Measurements from ENCODE around the gene PNPO.
"Not testable (repeated sequence)": the region's sequence is repeated elsewhere in the genome, so short reads cannot be mapped to it uniquely, and the experiment has no call there.

Gene PNPO

DNA sequence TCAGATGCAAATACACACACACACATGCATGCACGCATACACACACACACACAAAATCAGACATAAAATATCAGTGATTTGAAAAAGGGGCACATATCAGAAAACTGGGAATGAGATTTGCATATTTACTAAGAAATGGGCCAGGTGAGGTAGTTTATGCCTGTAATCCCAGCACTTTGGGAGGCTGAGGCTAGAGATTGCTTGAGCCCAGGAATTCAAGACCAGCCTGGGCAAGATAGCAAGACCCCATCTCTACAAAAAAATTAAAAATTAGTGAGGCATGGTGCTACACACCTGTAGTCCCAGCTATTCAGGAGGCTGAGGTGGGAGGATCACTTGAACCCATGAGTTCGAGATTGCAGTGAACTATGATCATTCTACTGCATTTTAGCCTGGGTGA lies 22.4 kb upstream of the PNPO start:
- DNase-seq = no peak

DNA sequence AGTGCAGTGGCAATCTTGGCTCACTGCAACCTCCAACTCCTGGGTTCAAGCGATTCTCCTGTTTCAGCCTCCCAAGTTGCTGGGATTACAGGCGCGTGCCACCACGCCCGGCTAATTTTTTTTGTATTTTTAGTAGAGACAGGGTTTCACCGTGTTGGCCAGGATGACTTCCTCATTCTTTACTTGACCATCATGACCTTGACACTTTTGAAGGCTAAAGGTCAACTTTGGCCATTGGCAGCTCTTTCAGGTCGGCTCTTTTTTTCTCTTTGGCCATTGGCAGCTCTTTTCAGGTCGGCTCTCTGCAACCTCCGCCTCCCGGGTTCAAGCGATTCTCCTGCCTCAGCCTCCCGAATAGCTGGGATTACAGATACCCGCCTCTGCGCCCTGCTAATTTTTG lies 21.5 kb upstream of the PNPO start:
- not testable (repeated sequence) for DNase-seq

DNA sequence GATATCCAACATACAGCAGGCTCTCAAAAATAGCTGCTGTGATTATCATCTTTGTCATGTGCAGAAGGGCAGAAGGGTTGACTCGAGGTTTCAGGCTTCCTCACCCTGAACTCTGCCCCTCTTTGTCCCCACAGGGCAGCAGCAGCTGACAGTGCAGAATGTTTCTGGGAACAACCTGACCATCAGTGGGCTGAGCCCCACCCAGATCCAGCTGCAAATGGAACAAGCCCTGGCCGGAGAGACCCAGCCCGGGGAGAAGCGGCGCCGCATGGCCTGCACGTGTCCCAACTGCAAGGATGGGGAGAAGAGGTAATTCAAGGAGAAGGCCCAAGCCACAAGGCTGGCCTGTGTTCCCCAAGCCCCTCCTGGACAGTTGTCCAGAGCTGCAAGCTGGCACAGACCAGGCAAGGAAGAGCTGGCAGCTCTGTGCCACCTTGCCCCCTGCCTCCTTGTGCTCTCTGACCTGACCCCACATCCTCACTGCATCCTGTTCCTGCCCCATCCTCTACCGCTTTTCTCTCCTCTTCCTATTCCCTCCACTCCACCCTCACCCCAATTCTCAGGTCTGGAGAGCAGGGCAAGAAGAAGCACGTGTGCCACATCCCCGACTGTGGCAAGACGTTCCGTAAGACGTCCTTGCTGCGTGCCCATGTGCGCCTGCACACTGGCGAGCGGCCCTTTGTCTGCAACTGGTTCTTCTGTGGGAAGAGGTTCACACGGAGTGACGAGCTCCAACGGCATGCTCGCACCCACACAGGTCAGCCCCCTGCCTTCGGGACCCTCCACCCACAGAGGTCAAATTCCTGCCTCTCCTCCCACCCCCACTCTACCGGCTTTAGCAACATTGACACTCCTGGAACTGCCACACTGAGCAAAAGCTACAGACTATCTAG lies 16.3 kb upstream of the PNPO start:
- no peak for DNase-seq

GRCh38 chr17:47925678-47925988 lies 15.7 kb upstream of the PNPO start:
- DNase-seq = no peak

DNA sequence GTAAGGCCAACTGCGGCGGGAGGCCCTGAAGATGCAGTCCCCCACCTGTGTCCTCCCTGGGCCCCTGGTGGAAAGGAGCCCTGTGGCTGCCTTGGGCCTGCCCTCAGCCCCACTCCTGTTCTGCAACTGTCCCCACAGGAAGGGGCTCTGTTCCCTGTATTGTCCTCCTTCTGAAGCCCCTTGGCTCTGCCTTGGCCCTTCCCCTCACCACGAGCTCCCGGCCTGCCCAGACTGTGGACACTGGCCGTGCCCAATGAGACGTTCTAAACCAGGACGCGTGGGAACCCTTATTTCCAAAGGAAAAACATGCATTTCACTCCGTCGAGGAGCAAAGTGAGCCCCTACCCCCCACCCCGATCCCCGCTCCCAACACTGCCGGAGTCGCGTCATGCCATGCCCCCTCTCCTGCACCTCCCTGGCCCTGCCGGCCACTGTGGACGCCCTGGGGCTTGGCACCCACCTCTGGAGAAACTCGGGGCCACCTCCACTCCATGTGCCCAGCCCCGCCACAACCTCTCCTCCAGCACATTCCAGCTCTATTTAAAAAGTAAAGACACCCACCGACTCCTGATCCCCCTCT lies 13.5 kb upstream of the PNPO start:
- no peak for DNase-seq

DNA sequence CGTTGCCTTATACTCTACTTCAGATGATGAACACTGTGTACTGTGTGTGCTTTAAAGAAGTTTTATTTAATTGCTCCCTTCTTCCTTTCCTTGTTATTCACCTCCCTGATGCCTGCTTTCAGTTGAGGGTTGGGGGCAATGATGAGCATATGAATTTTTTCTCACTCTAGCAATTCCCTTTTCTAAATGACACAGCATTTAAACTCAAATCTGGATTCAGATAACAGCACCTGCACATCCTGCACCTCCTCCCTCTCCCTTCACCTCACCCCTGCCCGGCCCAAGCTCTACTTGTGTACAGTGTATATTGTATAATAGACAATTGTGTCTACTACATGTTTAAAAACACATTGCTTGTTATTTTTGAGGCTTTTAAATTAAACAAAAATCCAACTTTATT lies 13.0 kb upstream of the PNPO start:
- no peak for DNase-seq

GRCh38 chr17:47929218-47930000 lies 12.0 kb upstream of the PNPO start:
- DNase-seq = no peak

GRCh38 chr17:47931848-47932247 lies 9.5 kb upstream of the PNPO start:
- DNase-seq = no peak

DNA sequence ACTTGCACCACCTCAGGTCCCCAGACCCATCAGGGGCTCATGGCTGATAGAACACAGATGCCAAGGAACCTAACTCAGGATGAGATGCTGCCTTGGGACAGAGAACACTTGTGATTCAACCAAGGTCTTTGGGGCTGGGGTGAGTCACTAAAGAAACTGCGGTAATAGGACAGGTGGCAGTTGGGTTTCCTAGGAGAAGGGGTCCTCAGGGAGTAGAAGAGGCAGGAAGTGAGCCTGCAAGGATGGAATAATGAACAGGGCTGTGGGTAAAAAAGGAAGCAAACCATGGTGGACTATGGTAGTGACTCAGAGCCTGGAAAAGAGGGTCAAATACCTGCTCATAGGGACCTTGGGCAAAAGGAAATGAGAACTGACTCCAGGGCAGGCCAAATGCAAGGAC lies 6.5 kb upstream of the PNPO start:
- no peak for DNase-seq

DNA sequence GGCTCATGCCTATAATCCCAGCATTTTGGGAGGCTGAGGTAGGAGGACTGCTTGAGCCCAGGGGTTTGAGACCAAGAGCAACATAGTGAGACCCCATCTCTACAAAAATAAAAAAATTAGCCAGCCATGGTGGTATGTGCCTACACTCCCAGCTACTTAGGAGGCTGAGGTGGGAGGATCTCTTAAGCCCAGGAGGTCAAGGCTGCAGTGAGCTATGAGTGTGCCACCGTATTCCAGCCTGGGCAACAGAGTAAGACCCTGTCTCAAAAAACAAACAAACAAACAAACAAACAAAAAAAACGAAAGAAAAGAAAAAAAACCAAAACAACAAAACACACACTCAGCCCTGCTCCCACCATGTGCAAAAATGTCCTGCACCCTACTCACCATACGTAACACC lies 5.9 kb upstream of the PNPO start:
- not testable (repeated sequence) for DNase-seq

- DNase-seq = no peak
These were observed 5.4 kb upstream of the PNPO start for GRCh38 chr17:47935961-47936360.

GRCh38 chr17:47937941-47938340 lies 3.4 kb upstream of the PNPO start:
- DNase-seq = no peak

- peak in 1 of 2 donors; percentile 14 for DNase-seq
These were observed 732 bp downstream of the PNPO start for GRCh38 chr17:47942096-47942510.

- DNase-seq = no peak
These were observed 1.2 kb downstream of the PNPO start for GRCh38 chr17:47942568-47942967.

DNA sequence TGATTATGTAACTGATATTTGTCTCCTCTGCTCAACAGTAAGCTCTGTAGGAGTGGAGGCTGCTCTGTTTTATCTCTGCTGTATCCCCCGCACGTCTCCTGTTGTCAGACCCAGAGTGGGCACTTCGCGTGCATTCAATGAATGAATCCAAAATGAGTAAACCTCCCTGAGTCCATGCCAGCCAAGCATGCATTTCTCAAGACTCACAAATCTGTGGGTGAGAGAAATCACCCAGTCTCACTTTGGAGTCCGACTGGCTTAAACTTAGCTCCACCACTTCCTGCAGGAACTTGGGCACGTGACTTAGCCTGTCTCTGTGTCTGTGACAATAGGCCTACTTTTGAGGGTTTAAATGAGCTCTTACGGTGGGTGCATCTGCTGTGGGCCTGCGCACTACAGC lies 3.7 kb downstream of the PNPO start:
- DNase-seq = no peak

- DNase-seq = no peak
These were observed 4.4 kb downstream of the PNPO start for GRCh38 chr17:47945529-47946508.

DNA sequence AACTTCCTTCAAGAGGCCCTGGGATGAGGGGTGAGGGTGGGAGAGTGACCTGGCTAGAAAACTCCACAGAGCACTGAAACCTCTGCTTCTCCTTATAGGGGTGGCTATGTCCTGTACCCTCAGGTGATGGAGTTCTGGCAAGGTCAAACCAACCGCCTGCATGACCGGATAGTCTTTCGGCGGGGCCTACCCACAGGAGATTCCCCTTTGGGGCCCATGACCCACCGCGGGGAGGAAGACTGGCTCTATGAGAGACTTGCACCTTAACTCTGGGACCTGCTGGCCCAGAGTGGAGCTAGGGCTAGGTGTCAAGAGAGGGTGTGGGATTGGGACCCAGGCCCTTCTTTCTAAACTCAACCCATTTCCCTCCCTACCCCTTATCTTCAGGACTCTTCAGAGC lies 5.1 kb downstream of the PNPO start:
- DNase-seq = no peak

GRCh38 chr17:47946929-47947397 lies 5.6 kb downstream of the PNPO start:
- DNase-seq = peak; percentile 82 to 85

DNA sequence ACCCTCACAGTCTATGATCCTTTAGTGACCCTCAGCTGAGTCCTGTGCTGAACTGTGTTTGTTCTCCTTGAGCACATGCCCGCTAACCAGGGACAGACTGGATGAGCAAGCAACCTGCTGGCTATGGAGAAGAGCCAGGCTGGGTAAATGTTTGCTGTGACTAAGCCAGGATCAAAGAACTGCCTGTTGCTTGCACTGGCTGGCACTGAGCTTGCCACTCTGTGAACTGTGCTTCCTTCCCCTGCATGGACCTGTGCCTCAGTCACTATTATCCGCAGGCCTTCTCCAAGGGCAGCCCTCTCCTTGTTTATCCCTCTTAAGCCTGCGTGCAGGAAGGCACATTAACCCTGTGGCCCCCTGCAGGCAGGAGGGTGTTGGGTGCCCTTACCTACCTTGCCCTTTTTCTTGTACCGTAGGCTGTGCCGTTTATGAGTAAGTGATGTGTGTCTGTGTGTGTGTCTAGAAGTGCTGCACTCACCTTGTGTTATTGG lies 7.4 kb downstream of the PNPO start:
- DNase-seq = no peak

- peak; percentile 87 to 90 for DNase-seq
These were observed 7.9 kb downstream of the PNPO start for GRCh38 chr17:47949197-47949759.

DNA sequence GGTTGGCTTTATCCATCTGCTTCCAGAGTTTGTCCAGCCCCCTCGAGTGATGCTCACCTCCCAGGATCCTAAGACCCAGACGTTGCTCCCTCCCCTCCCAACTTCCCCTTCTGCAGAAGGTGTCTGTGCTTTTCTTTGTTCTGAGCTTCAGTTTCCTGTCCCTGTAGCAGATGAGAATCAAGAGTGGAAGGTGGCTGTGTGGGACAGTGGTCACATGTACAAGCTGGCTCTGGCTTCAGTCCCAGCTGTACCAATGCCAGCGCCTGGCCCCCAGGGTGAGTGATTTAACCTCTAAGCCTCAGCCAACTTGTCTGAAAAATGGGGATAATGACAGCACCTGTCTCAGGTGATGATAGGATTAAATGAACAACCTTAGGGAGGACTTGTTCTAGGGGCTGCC lies 8.6 kb downstream of the PNPO start:
- DNase-seq = no peak

DNA sequence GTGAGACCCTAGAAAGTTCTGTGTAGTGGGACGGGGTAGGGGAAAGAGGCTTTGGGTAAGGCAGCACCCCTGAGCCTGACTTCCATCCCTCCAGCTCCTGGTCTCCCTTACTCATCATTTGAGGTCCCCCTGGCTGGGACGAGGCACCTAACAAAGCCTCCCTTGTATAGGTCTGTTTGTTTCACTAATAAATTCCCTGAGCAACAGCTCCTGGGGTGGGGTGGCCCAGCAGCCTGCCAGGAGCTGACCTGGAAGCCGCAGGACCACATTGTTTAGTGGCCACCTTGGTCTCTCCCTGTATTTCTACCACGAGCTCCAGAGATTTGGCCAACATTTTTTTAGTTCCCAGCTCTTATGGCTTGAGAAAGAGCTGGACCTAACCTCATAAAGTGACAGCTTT lies 9.1 kb downstream of the PNPO start:
- DNase-seq = no peak
